ENCODE results near the gene MAP3K4.

DNA sequence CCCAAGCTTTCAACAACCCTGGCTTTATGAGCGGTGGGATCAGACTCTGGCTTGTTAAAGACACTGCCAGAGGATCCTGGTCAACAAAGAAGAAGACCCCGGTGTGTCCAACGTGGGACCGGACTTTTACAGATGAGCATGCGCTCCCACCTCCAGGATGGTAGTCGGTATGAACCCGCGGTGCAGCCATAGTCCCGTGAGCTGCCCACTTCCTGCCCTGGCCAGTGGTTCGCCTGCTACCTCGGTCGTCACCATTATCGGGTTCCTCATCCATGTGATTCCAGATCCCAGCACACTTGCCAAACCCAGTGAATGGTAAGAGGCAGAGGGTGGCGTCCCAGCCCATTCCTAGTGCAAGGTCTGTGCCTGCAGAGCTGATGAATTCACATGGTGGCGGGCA, 169.6 kb downstream of the MAP3K4 start:
- TF ChIP-seq POLR2A (IDR thresholded peaks at IDR 0.05) (no peak), POLR2AphosphoS5 (IDR thresholded peaks at IDR 0.05) (no peak)
- TF ChIP-seq, protein P1, sequence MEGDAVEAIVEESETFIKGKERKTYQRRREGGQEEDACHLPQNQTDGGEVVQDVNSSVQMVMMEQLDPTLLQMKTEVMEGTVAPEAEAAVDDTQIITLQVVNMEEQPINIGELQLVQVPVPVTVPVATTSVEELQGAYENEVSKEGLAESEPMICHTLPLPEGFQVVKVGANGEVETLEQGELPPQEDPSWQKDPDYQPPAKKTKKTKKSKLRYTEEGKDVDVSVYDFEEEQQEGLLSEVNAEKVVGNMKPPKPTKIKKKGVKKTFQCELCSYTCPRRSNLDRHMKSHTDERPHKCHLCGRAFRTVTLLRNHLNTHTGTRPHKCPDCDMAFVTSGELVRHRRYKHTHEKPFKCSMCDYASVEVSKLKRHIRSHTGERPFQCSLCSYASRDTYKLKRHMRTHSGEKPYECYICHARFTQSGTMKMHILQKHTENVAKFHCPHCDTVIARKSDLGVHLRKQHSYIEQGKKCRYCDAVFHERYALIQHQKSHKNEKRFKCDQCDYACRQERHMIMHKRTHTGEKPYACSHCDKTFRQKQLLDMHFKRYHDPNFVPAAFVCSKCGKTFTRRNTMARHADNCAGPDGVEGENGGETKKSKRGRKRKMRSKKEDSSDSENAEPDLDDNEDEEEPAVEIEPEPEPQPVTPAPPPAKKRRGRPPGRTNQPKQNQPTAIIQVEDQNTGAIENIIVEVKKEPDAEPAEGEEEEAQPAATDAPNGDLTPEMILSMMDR (IDR thresholded peaks at IDR 0.05): no peak

Data from stomach (tissue), 4 donors.